LHCN-M2 (cell line): ENCODE results near the gene GRSF1. TPM values are rescaled to one million over a fixed set of nuclear protein-coding genes. Genes with fewer than 3 reads are reported as not detected.

ENCODE experiments used
- total RNA-seq: library from RNA; depleted of rRNA; stranded (reverse); fragments of >200 nt; gene quantifications from 2 replicates; pipeline ENCODE4 v1.2.3, GENCODE V29; 2014; rRNA removed

GRSF1 gene
- total RNA-seq, 1 experiment from 2014 or later = 113 TPM

Other genes starting within 250 kb of the GRSF1 start
- not detected in 2 replicates for gene AMBN, start 247.6 kb downstream of the GRSF1 start, total RNA-seq
- gene ENAM, start 211.1 kb downstream of the GRSF1 start, total RNA-seq = 0.06 TPM in 2 replicates
- gene JCHAIN, start 173.4 kb downstream of the GRSF1 start, total RNA-seq = not detected in 2 replicates
- 17.7 and 33.0 TPM in 2 replicates for gene UTP3, start 151.4 kb downstream of the GRSF1 start, total RNA-seq
- 28.9 and 36.4 TPM in 2 replicates for gene RUFY3, start 117.9 kb downstream of the GRSF1 start, total RNA-seq
- gene MOB1B, start 62.5 kb upstream of the GRSF1 start, total RNA-seq = 8.7 and 11.8 TPM in 2 replicates
- 52.8 and 53.4 TPM in 2 replicates for gene DCK, start 153.8 kb upstream of the GRSF1 start, total RNA-seq